ENCODE measurements around the gene KIAA1549. TPM values are rescaled to one million over a fixed set of nuclear protein-coding genes. Genes with fewer than 3 reads are reported as not detected.

Gene KIAA1549
- total RNA-seq, 2 experiments from 2014 or later, result not detected

DNA sequence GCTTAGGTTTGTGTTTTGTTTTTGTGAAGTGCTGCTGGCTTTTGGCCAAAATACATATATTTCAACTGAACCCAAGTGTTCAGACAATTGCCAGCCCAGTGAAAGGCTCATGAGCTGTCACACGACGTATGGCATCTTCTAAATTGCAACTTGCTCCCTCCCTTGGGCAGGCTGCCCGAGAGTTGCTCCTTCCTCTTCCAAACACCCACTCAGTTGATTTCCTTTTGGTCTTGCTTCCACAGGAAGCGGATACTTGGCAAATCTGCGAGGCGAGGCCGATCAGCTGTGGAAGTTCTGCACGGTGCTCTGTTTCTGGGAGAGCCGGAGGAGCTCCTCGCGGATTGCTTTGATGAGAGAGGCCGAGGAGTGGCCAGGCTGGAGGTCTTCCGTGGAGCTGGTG lies 143.6 kb downstream of the KIAA1549 start:
- H3K27ac Mint-ChIP-seq, result no peak overlapping the region
- POLR2A ChIA-PET, result no interaction called here

GRCh38 chr7:138835087-138835486 lies 146.1 kb downstream of the KIAA1549 start:
- DNase-seq, result no peak
- POLR2A ChIA-PET, result no interaction called here
- intact Hi-C loops (cut with DNase I, micrococcal nuclease), result no loop called here
- Mint-ChIP-seq H3K4me3 (no peak overlapping the region), H3K4me1 (ENCODE audit: low read depth) (no peaks in the 10 kb centered on the region), H3K9me3 (no peaks in the 10 kb centered on the region), H3K27me3 (peaks cover 17% of the 10 kb centered on the region), H3K36me3 (ENCODE audit: low read depth) (no peaks in the 10 kb centered on the region), H3K27ac (no peak overlapping the region)
- no peaks in the 10 kb centered on the region for H3K36me3 ChIP-seq (ENCODE audit: insufficient read depth, low read length)
- no peaks in the 10 kb centered on the region for H3K9me3 ChIP-seq (ENCODE audit: control insufficient read depth in 1 of 2, insufficient read depth in 1 of 2, low read length in 2 of 2)
- no peaks in the 10 kb centered on the region for H3K4me1 ChIP-seq (ENCODE audit: insufficient read depth, low read length)
- TF ChIP-seq CTCF (IDR thresholded peaks at IDR 0.05), result no peak
- H3K4me3 ChIP-seq (ENCODE audit: low read length), result no peak overlapping the region
- no peak overlapping the region for H3K27ac ChIP-seq (ENCODE audit: low read depth in 1 of 2, low read length in 2 of 2)
- no peak for ATAC-seq (ENCODE audit: poor library complexity)
- CTCF ChIA-PET, result no interaction called here
- H3K27me3 ChIP-seq (ENCODE audit: control insufficient read depth in 1 of 2, insufficient read depth in 2 of 2, low read length in 2 of 2), result no peaks in the 10 kb centered on the region

More for the DNA sequence above, 143.6 kb downstream of the KIAA1549 start:
- H3K36me3 ChIP-seq (ENCODE audit: insufficient read depth, low read length), result no peaks in the 10 kb centered on the region
- no peak for DNase-seq
- intact Hi-C loops (cut with DNase I, micrococcal nuclease), result no loop called here
- Mint-ChIP-seq H3K9me3 (no peaks in the 10 kb centered on the region), H3K27me3 (peaks cover 22% of the 10 kb centered on the region), H3K36me3 (ENCODE audit: low read depth) (no peaks in the 10 kb centered on the region), H3K4me1 (ENCODE audit: low read depth) (no peaks in the 10 kb centered on the region), H3K4me3 (no peak overlapping the region)
- no peaks in the 10 kb centered on the region for H3K9me3 ChIP-seq (ENCODE audit: control insufficient read depth in 1 of 2, insufficient read depth in 1 of 2, low read length in 2 of 2)
- no peak for ATAC-seq (ENCODE audit: poor library complexity)
- no peak overlapping the region for H3K27ac ChIP-seq (ENCODE audit: low read depth in 1 of 2, low read length in 2 of 2)
- no peak for TF ChIP-seq CTCF (IDR thresholded peaks at IDR 0.05)
- H3K4me1 ChIP-seq (ENCODE audit: insufficient read depth, low read length), result no peaks in the 10 kb centered on the region
- H3K27me3 ChIP-seq (ENCODE audit: control insufficient read depth in 1 of 2, insufficient read depth in 2 of 2, low read length in 2 of 2), result no peaks in the 10 kb centered on the region
- CTCF ChIA-PET, result interaction anchor here (0.5 kb wide), 1 partner anchor 53 kb away, joined by 3 read pairs; no protein-coding TSS in a partner anchor
- H3K4me3 ChIP-seq (ENCODE audit: low read length), result no peak overlapping the region

- intact Hi-C loops (cut with DNase I, micrococcal nuclease), result no loop called here
- H3K27ac ChIP-seq (ENCODE audit: low read depth in 1 of 2, low read length in 2 of 2), result no peak overlapping the region
- no peaks in the 10 kb centered on the region for H3K36me3 ChIP-seq (ENCODE audit: insufficient read depth, low read length)
- H3K27me3 ChIP-seq (ENCODE audit: control insufficient read depth in 1 of 2, insufficient read depth in 2 of 2, low read length in 2 of 2), result no peaks in the 10 kb centered on the region
- no peaks in the 10 kb centered on the region for H3K4me1 ChIP-seq (ENCODE audit: insufficient read depth, low read length)
- Mint-ChIP-seq H3K27me3 (peaks cover 17% of the 10 kb centered on the region), H3K9me3 (no peaks in the 10 kb centered on the region), H3K36me3 (ENCODE audit: low read depth) (no peaks in the 10 kb centered on the region), H3K27ac (no peak overlapping the region), H3K4me1 (ENCODE audit: low read depth) (no peaks in the 10 kb centered on the region), H3K4me3 (no peak overlapping the region)
- ChIA-PET CTCF (no interaction called here), POLR2A (no interaction called here)
- no peak for DNase-seq
- TF ChIP-seq CTCF (IDR thresholded peaks at IDR 0.05), result no peak
- no peak overlapping the region for H3K4me3 ChIP-seq (ENCODE audit: low read length)
- no peaks in the 10 kb centered on the region for H3K9me3 ChIP-seq (ENCODE audit: control insufficient read depth in 1 of 2, insufficient read depth in 1 of 2, low read length in 2 of 2)
- ATAC-seq (ENCODE audit: poor library complexity), result no peak
Observed at GRCh38 chr7:138834583-138834982, 146.6 kb downstream of the KIAA1549 start.

Measured in CD4-positive, alpha-beta T cell (primary cell).